Activated CD4-positive, alpha-beta T cell treated with anti-CD3 and anti-CD28 coated beads, Interleukin-2, amount 50 U/mL, for 1 hour (primary cell): ENCODE data around the gene CREB3L1.

ENCODE experiments used
- DNase-seq: peaks from one replicate; pipeline ENCODE4 v3.0.0-alpha.2; 2020

Gene CREB3L1

DNA sequence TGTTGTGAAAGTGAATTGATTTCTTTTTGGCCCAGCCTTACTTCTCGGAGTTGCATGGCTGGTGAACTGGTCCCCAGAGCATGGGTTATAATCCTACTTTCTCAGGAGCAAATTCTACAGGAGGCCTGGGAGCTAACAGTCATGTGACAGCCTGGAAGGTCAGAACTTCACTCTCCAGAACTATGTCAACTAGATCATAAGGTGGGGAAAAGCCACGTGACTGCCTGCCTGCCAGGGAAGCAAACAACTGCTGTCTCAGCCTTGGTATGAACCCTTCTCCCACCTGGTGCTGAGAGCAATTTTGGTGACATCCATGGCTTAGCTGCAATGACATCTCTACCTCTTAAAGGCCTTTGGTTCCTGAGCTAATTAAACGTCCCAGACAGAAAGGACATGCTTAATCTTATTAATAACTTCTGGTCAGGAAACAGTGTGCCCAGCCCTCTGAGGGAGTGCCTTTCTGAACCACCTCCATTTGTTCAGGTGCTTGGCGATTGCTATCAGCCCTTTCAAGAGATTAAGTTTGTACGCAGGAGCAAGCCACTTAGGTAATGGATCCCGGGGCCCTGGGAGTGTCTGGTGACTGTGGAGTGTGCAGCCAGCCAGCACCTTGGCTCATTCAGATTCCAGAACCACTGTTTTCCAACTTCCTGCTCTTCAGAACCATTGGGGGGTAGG lies 1.4 kb upstream of the CREB3L1 start:
- no peak for DNase-seq

GRCh38 chr11:46277313-46277621 lies 195 bp upstream of the CREB3L1 start:
- no peak for DNase-seq

DNA sequence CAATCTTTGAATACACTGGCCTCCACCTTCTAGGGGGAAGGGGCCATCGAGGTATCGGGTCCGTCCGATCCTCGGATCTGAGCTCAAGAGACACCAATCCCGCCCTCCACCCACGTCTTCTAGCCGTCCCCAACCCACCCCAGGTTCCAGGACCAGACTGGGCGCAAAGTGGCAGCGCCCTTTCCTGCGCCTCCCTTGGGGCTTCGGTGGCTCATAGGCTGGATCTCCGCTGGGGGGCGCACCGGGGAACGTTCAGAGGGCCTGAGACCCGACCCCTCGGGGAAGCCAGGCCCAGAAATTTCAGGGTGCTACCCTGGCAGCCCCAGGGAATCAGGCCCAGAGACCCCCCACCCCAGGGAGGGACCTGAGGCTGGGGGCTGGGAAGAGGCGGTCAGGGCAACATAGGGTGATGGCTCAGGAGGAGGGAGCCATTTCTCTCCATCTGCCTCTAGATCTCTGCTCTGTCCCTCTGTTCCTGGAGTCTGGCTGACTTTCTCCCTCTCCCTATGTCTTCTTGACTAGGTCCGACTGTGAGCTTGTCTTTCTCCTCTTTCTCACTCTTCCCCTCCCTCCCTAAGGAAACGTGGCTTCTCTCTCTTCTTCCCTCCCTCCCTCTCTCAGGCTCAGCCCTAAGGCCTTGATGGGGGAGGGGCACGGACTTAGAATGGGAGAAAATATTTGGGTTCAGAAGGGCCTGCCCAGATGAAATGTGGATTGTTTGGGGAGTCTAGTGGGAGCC lies 1.1 kb downstream of the CREB3L1 start:
- DNase-seq = peak; percentile 33

DNA sequence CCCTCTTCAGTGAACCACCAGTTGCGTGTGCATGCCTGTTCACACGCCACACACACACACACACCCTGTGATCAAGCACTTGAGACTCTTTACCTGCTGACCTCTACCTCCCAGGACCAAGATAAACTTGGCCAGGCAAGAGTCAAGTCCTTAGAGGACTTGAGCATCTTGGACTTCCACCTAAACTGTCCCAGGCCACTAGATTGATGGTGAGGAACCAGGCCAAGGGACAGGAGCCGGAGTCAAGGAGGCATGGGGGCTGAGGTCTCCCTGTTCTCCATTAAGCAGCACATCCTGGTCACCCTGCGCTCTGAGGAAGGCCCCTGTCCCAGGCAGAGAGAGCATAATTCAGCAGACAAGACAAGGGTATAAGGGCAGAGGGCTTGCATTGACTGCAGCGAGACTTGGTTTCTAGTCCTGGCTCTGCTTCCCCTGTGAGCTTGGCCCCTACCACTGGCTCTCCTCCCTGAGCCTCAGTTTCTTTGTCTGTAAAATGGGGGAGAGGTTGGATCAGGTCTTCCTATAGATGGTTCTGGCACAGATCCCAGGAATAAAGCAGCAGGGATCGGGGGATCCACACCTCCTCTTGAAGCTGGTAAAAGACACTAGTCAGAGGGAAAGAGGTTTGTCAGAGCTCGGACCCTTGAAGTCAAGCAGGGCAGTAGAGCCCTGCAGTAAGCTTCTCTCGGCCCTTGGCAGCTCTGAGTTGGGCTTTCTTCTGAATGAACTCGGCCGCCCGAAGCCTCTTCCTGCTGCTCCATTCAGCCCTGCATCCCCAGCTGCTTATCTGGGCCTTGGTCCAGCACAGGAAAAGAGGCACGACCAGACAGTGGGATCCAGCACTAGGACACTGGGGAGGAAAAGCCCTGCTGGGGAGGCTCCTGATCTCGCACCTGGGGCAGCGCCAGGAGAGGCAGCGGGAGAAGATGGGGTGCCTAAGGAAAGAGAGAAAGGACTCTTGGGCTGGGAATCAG lies 2.0 kb downstream of the CREB3L1 start:
- DNase-seq = no peak

- no peak for DNase-seq
These were observed 3.2 kb downstream of the CREB3L1 start for GRCh38 chr11:46280706-46281105.

DNA sequence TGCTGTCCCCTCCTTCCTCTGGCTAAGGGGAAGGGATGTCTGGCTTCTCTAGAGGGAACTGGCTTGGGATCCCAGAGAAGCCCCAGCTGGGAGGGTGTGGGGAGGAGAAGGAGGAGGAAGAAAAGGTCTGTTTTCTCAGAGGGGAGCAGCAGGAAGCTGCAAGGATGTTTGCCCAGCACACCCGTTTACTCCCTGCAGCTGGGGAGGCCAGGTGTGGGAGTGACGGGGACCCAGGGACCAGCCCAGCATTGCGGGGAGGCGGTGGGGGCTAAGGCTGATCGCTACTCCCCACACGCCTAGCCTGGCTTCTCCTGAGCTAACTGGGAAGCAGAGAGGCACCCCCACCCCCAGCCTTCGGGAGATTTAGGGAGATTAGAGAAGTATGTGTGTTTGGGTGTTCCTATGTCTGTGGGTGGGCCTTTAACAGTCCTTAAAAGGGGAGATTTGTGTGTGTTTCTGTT lies 3.9 kb downstream of the CREB3L1 start:
- no peak for DNase-seq

GRCh38 chr11:46285173-46285572 lies 7.7 kb downstream of the CREB3L1 start:
- DNase-seq = no peak

DNA sequence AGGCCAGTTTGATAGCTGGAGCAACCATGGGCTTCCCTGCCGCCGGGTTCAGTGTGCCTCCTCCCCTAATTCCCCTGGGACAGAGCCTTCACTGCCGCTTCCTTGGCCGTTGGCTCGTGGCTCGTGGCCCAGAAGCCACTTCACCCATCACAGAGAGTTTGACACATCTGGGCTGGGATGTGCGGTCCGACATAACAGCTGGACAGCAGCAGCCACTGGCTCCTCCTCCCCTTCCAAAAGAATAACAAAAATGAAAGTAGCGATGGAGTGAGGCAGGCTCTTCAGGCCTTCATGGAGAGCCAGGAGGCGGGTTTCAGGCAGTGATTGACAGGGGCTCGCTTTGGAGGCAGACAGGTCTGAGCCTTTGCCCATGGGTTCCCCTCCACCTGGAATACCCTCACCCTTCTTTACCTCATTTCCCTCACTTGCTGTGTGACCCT lies 8.2 kb downstream of the CREB3L1 start:
- no peak for DNase-seq

DNA sequence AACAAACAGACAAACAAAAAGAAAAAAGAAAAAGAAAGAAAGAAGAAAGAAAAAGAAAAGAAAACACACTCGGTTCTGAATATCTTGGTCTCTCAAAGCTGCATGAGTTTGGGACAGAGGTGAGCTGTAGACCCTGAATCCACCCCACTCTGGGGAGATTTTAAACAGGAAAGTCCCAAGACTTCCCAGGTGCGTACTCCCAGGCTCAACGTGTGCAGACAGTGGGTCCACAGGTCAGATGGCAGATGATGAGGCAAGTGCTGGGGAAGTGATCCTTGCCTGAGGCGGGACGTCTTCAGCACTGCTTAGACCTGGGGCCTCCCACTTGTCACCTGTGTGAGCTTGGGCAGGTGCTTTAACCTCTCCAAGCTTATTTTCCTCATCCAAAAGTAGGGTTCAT lies 9.3 kb downstream of the CREB3L1 start:
- DNase-seq = no peak

DNA sequence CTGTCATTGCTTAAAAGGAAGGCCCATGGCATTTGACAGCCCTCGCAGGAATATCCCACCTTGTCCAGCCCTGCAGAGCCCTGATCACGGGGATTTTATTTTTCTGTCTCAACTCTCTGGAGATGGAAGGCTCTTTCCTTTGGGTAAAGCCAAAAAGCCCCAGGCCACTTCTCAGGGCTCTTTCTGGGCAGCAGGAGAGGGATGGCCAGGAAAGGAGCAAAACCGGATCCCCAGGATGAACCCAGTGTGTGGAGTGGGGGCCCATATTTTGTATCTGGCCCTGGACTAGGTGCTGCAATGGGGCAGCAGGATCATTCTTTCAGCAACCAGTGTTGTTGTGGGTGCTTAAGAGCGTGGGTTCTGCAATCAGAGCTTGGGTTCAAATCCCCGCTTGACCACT lies 11.0 kb downstream of the CREB3L1 start:
- no peak for DNase-seq

- DNase-seq = no peak
These were observed 12.5 kb downstream of the CREB3L1 start for GRCh38 chr11:46290011-46290410.

DNA sequence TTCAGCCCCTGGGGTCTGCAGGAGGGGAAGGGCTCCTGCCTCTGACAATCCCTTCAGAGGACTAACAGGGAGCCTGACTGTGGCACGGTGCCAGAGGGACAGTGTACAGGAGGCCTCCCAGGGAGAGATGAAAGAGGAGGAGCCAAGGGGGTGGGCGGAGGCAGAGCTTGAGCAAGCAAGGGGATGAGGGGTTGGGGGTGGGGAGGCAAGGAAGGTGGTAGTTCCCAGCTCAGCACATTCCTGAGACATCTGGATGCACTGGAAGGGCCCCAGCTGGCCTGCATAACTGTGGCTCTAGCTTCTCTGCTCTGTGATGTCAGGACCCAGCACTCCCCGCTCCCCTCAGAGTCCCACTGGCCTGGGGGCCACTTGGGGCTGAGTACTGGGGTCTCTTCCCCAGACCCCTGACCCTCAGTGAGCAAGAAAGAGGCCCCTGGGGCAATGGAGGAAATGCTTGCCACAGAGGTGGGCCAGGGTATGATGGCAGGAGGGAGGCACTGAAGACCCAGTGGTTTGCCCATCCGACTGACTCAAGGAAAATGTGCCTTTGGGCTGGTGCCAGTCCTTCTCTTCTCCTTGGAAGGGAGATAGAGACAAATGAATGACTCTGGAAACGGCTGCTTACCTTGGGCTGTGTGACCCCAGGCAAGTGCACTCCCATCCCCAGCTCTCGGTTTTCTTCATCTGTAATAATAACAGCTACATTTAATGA lies 13.3 kb downstream of the CREB3L1 start:
- no peak for DNase-seq

DNA sequence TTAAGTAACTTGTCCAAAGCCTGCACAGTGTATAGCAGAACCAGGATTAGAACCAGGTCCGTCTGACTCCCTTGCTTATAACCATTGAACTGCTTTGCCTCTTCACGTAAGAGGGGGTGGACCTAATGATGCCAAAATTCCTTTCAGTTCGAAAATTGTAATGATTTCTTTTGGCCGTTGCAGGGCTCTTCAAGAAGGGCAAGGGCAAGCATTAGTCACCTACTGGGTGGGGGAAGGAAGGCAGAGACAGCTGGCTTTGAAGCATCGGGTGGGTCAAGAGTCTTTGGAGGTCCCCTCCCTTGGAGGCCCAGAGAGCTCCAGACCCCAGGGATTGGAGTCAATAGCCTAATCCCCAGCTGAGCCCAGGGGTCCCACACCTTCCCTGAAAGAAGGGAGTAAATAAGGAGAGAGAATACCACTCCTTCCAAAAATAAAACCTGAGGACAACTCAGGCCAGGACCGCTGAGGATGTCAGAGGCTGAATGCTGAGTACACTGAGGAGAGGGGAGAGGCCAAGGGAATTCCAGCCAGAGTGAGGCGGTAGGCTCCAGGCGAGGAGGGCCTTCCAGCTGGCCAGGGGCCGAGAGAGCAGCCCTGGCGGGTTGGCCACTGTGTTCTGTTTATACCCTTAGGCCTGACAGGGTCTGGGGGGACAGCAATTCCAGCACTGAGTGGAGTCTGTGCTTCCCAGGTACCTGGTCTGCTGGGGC lies 14.1 kb downstream of the CREB3L1 start:
- DNase-seq = no peak

DNA sequence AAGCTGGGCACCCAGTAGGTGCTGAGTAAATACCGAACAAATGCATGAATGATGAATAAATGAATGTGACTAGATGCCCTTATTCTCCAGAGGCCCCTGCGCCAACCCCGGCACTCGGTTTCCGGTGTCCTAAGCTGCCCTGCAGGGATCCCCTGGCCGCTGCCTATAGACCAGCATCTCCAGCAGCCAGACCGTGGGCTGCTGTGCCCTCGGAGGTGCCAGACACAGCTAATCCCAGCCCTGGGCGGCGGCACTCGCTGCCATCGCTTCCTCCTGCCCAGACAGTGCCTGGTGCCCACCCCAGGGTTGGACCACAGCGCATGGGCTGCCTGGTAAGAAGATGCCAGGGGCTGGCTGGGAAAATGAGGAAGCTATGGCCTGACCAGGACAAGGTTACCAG lies 15.6 kb downstream of the CREB3L1 start:
- DNase-seq = no peak

- DNase-seq = no peak
These were observed 16.2 kb downstream of the CREB3L1 start for GRCh38 chr11:46293641-46294103.

DNA sequence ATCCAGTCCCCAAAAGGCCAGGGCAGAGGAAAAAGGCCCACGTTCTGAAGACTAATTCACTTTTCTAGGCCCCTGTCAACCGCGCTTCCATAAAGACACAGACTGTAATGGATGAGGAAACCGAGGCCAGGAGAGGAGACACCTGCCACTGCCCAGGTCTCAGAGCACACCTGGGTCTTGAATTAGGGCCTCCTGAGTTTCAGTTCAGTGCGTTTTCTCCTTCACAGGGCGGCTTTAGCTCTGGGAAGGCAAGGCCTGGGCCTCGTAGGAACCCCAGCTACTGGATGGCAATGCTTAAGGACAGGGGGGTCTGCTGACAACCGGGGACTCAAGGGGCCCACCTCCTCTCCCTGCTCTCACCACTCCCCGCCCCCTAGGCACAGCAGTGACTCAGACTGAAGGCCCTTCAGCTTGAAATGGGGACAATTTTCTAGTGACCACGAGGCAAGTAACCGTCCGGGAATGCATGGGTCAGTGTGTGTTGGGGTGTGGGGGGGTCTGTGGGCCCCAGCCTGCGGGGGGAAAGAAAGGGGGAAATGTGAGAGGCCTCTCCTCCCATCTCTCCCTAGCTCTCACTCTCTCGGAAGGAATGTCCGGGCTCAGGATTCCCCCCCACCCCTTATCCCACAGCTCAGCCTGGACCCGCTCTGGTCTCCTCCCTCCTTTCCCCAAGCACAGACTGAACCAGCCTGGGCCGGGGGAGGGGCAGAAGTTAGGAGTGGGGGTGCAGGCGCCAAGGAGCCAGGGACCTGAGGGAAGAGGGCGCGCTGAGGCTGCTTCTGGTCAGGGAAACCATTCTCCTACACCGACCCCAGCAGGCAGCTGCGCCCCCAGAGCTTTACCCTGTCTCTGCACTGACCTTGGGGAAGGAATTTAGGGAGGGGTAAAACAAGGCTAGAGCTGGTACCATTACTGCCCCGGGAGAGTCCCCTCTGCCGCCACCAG lies 17.2 kb downstream of the CREB3L1 start:
- no peak for DNase-seq

GRCh38 chr11:46295312-46296058 lies 18.0 kb downstream of the CREB3L1 start:
- peak; percentile 73 for DNase-seq

DNA sequence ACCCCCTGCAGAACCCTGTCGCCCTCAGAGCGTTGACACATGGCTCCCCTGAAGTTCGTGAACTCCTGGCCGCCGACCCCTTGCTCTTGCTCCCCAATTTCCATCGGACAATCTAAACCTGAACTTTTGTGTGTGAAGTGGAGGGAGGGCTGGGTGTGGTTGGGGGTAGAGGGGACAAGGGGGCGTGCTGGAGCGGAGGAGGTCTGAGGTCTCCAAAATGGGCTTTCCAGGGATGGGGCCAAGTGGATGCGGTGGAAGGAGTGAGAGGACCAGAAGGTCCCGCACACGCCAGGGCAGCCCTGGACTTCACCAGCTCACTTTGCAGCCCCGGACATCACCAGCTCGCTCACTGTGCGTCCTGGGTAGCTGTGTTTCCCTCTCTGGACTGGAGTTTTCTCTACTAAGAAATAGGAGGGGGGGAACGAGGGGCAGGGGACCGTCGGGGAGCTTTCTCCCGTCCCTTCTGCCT lies 18.6 kb downstream of the CREB3L1 start:
- DNase-seq = no peak

DNA sequence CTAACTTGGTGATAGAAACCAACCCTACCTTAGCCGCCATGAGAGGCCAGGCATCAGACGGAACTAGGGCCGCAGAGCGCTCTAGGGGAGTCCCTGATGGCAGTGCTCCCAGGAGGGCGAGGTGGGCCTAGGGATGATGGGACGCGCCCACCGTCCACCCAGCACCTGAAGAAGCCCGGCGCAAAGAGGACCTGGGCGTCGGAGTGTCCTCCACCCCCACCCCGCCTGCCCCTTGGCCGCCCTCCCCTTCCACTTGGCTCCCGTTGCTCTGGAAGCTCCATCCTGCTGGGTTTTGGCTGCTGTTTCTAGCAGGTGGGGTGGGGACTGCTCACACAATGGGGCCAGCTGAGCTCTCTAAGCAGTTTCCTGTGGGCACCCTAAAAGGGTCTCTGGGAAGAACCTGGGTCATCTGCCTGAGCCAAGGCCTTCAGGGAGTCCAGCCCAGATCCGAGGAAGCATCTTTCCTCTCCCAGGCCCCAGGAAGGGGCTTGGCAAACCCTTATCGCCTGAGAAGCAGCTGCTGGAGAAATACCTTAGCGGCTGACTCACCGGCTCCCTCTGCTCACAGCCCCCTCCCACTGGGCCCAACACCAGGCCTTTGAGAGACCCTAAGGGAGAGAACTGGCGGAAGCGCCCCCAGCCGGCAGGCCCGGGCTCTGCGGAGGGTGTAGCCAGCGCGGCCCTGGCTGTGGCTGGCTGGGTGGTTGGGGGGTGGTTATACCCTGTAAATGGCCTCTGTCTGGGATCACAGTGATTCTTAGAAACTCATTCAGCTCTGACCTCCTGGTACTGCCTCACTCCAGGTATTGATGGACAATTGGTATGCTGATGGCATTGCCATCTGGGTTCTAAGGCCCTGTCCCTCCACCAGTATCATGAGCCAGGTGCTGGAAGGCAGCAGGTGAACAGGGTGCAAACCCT lies 19.3 kb downstream of the CREB3L1 start:
- no peak for DNase-seq
